AG09309 (cell line): ENCODE measurements around the gene CCNYL1.
"Not testable (repeated sequence)": the region's sequence is repeated elsewhere in the genome, so short reads cannot be mapped to it uniquely, and the experiment has no call there.

ENCODE experiments used
- DNase-seq: peaks from one replicate; pipeline ENCODE4 v3.0.0-alpha.2; 2010; ENCODE audit warnings: low read depth
- H3K4me3 ChIP-seq: 2 replicates; pipeline ENCODE4 v1.5.1; 2011; ENCODE audit warnings: mild to moderate bottlenecking, low read depth, low read length, moderate library complexity; ENCODE audit not compliant: control insufficient read depth
- CTCF ChIP-seq: IDR thresholded peaks from 2 replicates; pipeline ENCODE4 v1.5.1; 2011; ENCODE audit warnings: mild to moderate bottlenecking, low read depth, low read length, inconsistent platforms; ENCODE audit not compliant: insufficient read depth, control insufficient read depth; ENCODE audit errors: missing control alignments

The CCNYL1 gene

GRCh38 chr2:207734636-207735512 is 23.4 kb downstream of the CCNYL1 start:
- H3K4me3 ChIP-seq: no peak overlapping the region
- DNase-seq: no peak
- TF ChIP-seq CTCF: no peak

GRCh38 chr2:207735513-207735859 is 24.0 kb downstream of the CCNYL1 start:
- H3K4me3 ChIP-seq, DNase-seq: not testable (repeated sequence)

- H3K4me3 ChIP-seq: no peak overlapping the region
- DNase-seq: no peak
- TF ChIP-seq CTCF: no peak
These were observed 32.1 kb downstream of the CCNYL1 start for GRCh38 chr2:207743514-207743913.

GRCh38 chr2:207744050-207744449 is 32.6 kb downstream of the CCNYL1 start:
- DNase-seq: no peak
- TF ChIP-seq CTCF: no peak
- no peak overlapping the region for H3K4me3 ChIP-seq

GRCh38 chr2:207744451-207744850 is 33.0 kb downstream of the CCNYL1 start:
- TF ChIP-seq CTCF: no peak

GRCh38 chr2:207746131-207746530 is 34.7 kb downstream of the CCNYL1 start:
- DNase-seq: peak; percentile 46
- H3K4me3 ChIP-seq: no peak overlapping the region

More at GRCh38 chr2:207744451-207744850, 33.0 kb downstream of the CCNYL1 start:
- no peak for DNase-seq
- no peak overlapping the region for H3K4me3 ChIP-seq

More at GRCh38 chr2:207746131-207746530, 34.7 kb downstream of the CCNYL1 start:
- peak; percentile 90 for TF ChIP-seq CTCF
